Stimulated activated CD4-positive, alpha-beta T cell treated with anti-CD3 and anti-CD28 coated beads, TNF-alpha, amount 100 ng/mL, for 48 hours (primary cell): Measurements from ENCODE around the gene LLGL2.
A peak's percentile ranks its signal among the peaks of the same experiment; 100 is the strongest.
"Not testable (repeated sequence)": the region's sequence is repeated elsewhere in the genome, so short reads cannot be mapped to it uniquely, and the experiment has no call there.

ENCODE experiments used
- DNase-seq, 3 donors: peaks; one replicate each; pipeline ENCODE4 v3.0.0-alpha.2; 2020; ENCODE audit warnings: low read depth in 3 of 3

LLGL2 gene

DNA sequence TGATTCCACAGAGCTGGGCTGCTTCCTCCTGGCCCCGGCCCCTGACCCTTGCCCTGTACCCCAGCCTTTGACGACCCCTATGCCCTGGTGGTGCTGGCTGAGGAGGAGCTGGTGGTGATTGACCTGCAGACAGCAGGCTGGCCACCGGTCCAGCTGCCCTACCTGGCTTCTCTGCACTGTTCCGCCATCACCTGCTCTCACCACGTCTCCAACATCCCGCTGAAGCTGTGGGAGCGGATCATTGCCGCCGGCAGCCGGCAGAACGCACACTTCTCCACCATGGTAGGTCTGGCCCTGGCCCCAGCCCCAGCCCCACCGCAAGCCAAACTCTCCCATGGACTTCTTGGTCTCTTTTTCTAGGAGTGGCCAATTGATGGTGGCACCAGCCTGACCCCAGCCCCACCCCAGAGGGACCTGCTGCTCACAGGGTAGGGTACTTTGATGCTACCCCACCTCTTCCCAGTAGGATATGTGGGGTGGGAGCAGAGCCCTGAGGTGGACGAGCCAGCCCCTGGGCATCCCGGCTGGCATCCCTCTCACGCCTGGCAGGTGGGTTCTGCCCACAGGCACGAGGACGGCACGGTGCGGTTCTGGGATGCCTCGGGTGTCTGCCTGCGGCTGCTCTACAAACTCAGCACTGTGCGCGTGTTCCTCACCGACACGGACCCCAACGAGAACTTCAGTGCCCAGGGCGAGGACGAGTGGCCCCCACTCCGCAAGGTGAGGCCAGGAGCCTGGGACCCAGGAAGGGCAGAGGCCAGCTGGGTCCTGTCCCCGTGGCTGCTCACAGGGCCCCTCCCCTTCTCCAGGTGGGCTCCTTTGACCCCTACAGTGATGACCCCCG lies 43.1 kb downstream of the LLGL2 start:
- DNase-seq, result no peak

DNA sequence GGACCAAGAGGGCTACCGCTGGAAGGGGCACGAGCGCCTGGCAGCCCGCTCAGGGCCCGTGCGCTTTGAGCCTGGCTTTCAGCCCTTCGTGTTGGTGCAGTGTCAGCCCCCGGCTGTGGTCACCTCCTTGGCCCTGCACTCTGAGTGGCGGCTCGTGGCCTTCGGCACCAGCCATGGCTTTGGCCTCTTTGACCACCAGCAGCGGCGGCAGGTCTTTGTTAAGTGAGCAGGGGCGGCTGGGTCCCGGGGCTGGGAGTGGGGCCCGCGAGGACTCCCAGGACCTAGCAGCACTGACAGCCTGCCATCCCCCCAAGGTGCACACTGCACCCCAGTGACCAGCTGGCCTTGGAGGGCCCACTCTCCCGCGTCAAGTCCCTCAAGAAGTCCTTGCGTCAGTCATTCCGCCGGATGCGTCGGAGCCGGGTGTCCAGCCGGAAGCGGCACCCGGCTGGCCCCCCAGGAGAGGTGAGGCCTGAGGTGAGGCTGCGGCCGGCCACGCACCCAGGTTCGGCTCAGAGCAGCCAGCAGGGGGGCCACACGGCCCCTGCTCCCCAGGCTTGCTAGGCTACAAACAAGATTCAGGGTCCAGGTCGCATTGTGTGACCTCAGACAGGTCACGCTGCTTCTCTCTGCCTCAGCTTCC lies 44.7 kb downstream of the LLGL2 start:
- DNase-seq, result no peak

GRCh38 chr17:75570772-75571171 lies 45.3 kb downstream of the LLGL2 start:
- DNase-seq, result no peak

DNA sequence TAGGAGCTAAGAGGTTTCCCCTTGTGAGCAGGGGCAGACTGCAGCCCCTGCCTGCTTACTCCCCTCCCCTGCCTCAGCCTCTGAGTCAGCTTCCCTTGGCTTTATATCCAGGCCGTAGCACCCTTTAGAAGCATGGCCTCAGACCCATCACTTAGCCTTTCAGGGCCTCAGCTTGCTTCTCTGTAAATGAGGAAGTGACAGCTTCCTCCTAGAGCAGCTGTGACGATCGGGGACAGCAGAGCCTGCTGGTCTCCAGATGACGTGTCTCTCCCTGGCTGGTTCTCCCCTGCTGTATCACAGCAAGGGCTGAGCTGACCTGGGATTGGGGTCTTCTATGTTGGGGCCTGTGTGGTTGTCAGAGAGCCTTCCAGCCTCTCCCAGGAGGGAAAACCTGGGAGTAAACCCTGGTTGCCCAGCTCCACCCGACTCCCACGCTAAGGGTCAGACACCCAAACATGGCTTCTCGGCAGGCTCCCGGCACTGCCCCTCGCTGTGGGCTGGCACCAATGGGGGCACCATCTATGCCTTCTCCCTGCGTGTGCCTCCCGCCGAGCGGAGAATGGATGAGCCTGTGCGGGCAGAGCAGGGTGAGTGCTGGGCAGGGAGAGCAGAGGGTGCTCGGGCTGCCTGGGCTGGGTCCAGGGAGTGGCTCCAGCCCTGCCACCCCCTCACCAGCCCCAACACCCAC lies 45.8 kb downstream of the LLGL2 start:
- DNase-seq, result no peak

DNA sequence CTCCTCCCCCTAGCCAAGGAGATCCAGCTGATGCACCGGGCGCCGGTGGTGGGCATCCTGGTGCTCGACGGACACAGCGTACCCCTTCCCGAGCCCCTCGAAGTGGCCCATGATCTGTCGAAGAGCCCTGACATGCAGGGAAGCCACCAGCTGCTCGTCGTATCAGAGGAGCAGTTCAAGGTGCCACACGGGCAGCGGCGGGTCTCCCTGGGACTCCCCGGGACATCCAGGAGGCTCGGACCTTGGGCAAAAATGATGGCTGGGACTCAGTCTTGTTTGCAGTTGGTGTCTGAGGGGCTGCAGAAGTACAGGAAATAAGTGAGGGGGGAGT lies 46.4 kb downstream of the LLGL2 start:
- DNase-seq, result no peak

- DNase-seq, result no peak
Observed at GRCh38 chr17:75572713-75573539, 47.4 kb downstream of the LLGL2 start.

GRCh38 chr17:75573540-75573957 lies 48.1 kb downstream of the LLGL2 start:
- DNase-seq, result no peak

DNA sequence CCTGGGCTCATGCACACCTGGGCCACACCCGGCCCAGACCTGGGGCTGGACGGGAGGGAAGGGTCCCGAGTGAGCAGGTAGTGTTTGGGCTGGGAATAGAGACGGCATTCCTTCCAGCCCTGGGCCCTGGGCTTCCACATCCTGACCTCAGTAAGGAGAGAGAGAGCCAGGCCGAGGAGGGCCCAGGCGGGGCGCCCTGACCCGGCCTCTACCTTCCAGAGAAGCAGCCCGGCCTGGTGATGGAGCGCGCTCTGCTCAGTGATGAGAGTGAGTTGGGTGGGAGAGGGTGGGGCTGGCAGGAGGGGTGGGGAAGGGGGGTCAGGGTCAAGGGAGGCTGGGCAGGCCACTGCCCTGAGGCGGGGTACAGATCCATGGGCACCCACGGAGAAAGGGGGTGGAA lies 48.5 kb downstream of the LLGL2 start:
- DNase-seq, result no peak

GRCh38 chr17:75574404-75575036 lies 49.0 kb downstream of the LLGL2 start:
- DNase-seq, result no peak

DNA sequence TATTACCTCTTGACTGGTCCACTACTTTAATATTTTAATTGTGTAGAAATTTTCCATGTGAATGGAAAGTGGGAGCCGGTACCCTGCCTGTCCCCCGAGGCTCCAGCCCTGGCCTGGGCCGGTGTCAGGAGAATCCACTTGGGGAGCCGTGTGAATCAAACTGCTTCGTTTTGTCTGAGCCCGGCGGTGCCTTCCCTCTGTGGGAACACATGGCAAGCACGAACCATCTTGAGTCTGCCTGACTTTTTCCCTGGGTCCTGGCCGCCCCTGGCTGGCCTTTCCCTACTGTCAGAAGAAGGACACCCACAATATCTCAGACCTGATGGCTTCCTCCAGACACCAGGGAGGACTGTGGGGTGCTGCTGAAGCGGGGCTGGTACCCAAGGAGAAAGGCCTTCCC lies 49.7 kb downstream of the LLGL2 start:
- DNase-seq, result no peak

- no peak for DNase-seq
Observed at GRCh38 chr17:75575728-75576127, 50.2 kb downstream of the LLGL2 start.

- DNase-seq, result no peak
Observed at GRCh38 chr17:75576661-75577060, 51.2 kb downstream of the LLGL2 start.

DNA sequence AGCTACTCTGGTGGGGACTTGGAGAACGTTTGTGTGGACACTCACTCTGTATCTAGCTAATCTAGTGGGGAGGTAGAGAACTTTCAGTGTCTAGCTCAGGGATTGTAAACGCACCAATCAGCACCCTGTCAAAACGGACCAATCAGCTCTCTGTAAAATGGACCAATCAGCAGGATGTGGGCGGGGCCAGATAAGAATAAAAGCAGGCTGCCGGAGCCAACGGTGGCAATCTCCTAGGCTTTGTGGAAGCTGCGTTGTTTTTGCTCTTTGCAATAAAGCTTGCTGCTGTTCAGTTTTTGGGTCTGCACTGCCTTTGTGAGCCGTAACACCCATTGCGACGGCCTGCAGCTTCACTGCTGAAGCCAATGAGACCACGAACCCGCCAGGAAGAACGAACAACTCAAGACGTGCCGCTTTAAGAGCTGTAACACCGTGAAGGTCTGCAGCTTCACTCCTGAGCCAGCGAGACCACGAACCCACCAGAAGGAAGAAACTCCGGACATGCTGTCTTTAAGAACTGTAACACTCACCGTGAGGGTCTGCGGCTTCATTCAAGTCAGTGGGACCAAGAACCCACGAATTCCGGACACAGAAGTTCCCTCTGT lies 55.7 kb downstream of the LLGL2 start:
- peak in 2 of 3 donors; percentile 32 to 46 for DNase-seq

DNA sequence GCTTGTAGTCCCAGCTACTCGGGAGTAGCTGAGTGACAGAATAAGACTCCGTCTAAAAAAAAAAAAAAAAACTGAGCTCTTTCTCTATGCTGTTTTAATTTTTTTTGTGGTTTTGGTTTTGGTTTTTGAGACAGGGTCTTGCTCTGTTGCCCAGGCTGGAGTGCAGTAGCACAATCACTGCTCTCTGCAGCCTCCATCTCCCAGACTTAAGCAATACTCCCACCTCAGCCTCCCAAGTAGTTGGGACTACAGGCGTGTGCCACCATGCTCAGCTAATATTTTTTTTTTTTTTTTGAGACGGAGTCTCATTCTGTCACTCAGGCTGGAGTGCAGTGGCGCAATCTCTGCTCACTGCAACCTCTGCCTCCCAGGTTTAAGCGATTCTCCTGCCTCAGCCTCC lies 57.7 kb downstream of the LLGL2 start:
- not testable (repeated sequence) for DNase-seq

DNA sequence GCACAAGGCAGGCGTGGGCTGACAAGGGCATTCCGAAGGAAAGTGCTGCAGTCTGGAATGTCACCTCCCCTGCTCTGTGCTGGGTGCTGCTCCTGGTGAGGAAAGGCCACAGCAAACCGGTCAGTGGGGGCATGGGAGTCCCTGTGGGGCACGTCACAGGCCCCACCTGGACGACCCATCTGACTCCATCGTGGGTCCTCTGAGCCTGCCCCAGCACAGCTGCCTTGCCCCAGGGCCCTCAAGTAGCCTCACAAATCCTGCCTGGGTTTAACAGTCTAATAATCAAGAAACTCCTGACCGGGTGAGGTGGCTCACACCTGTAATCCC lies 59.3 kb downstream of the LLGL2 start:
- no peak for DNase-seq

- peak in 1 of 3 donors; percentile 49 for DNase-seq
Observed at GRCh38 chr17:75587675-75588595, 62.4 kb downstream of the LLGL2 start, which contains the start of gene MYO15B. Gene MYO15B (plus strand): TSS chr17:75587800. CDS start chr17:75588058, 258 bp downstream.

- peak in 1 of 3 donors; percentile 23 for DNase-seq
Observed at GRCh38 chr17:75588596-75589011, 63.1 kb downstream of the LLGL2 start.

DNA sequence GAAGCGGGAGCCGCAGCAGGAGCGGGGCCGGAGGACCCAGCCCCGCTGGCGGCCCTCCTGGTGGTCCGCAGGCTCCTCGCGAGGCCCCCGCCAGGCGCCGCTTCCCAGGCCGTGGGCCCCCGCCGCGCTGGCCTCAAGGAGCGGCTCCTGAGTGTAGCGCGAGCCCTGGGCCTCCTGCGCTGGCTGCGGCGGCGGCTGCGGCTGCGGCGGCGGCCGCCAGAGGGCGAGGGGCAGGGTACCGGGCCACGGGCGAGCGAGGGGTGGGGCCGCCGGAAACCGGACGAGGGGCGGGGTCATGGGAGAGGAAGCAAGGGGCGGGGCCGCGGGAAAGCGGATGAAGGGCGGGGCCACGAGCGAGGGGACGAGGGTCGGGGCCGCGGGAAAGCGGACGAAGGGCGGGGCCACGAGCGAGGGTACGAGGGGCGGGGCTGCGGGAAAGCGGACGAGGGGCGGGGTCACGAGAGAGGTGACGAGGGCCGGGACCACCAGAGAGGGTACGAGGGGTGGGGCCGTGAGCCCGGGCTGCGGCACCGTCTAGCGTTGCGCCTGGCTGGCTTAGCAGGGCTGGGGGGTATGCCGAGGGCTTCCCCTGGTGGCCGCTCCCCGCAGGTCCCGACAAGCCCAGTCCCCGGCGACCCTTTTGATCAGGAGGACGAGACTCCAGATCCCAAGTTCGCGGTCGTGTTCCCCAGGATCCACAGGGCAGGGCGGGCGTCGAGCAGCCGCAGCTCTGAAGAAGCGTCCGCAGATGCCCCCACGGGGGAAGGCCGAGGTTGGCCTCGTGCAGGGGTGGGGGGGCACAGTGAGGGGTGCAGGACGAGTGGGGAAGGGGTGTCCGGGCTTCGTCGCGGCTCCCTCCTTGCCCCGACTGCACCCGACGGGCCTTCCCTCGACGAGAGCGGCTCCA lies 63.8 kb downstream of the LLGL2 start:
- peak; percentile 94 to 98 (median 97) for DNase-seq

GRCh38 chr17:75589919-75590303 lies 64.4 kb downstream of the LLGL2 start:
- no peak for DNase-seq
